Stimulated activated naive CD8-positive, alpha-beta T cell treated with anti-CD3 and anti-CD28 coated beads, Interleukin-15, Interleukin-2, amounts not matched to agents 100 ng/mL and 50 ng/mL, for 24 hours (primary cell): Measurements from ENCODE around the gene MARVELD3.
"Not testable (repeated sequence)": the region's sequence is repeated elsewhere in the genome, so short reads cannot be mapped to it uniquely, and the experiment has no call there.

Experiments
- H3K27ac Mint-ChIP-seq: one replicate; pipeline ENCODE4 v1.8.0; 2021; ENCODE audit warnings: mild to moderate bottlenecking, mixed read lengths
- H3K27me3 Mint-ChIP-seq: one replicate; pipeline ENCODE4 v1.8.0; 2021; ENCODE audit warnings: mixed read lengths
- H3K36me3 Mint-ChIP-seq: one replicate; pipeline ENCODE4 v1.8.0; 2021; ENCODE audit warnings: low read depth, mixed read lengths
- H3K4me1 Mint-ChIP-seq: one replicate; pipeline ENCODE4 v1.8.0; 2021; ENCODE audit warnings: low read depth, mixed read lengths
- H3K4me3 Mint-ChIP-seq: one replicate; pipeline ENCODE4 v1.8.0; 2021; ENCODE audit warnings: mild to moderate bottlenecking, mixed read lengths
- H3K9me3 Mint-ChIP-seq: one replicate; pipeline ENCODE4 v1.8.0; 2021; ENCODE audit warnings: mixed read lengths

MARVELD3 gene

GRCh38 chr16:71673582-71673973, 47.6 kb downstream of the MARVELD3 start:
- Mint-ChIP-seq H3K27ac (no peak overlapping the region), H3K36me3 (peaks cover 69% of the 10 kb centered on the region), H3K4me1 (no peaks in the 10 kb centered on the region), H3K27me3 (no peaks in the 10 kb centered on the region), H3K9me3 (no peaks in the 10 kb centered on the region), H3K4me3 (no peak overlapping the region)

- no peaks in the 10 kb centered on the region for H3K9me3 Mint-ChIP-seq
- no peaks in the 10 kb centered on the region for H3K4me1 Mint-ChIP-seq
- no peak overlapping the region for H3K27ac Mint-ChIP-seq
- peaks cover 69% of the 10 kb centered on the region for H3K36me3 Mint-ChIP-seq
- no peak overlapping the region for H3K4me3 Mint-ChIP-seq
- H3K27me3 Mint-ChIP-seq = no peaks in the 10 kb centered on the region
Measured at GRCh38 chr16:71674229-71674628, 48.2 kb downstream of the MARVELD3 start.

GRCh38 chr16:71675380-71675779, 49.4 kb downstream of the MARVELD3 start:
- no peaks in the 10 kb centered on the region for H3K9me3 Mint-ChIP-seq
- no peak overlapping the region for H3K4me3 Mint-ChIP-seq
- H3K27ac Mint-ChIP-seq = no peak overlapping the region
- no peaks in the 10 kb centered on the region for H3K4me1 Mint-ChIP-seq
- no peaks in the 10 kb centered on the region for H3K27me3 Mint-ChIP-seq
- H3K36me3 Mint-ChIP-seq = peaks cover 60% of the 10 kb centered on the region

- Mint-ChIP-seq H3K27me3 (no peaks in the 10 kb centered on the region), H3K4me3 (no peak overlapping the region), H3K9me3 (no peaks in the 10 kb centered on the region), H3K27ac (peak overlapping the region; percentile 65), H3K36me3 (peaks cover 56% of the 10 kb centered on the region), H3K4me1 (no peaks in the 10 kb centered on the region)
Measured at GRCh38 chr16:71676236-71676635, 50.3 kb downstream of the MARVELD3 start.

- H3K9me3 Mint-ChIP-seq = no peaks in the 10 kb centered on the region
- no peaks in the 10 kb centered on the region for H3K4me1 Mint-ChIP-seq
- peaks cover 45% of the 10 kb centered on the region for H3K36me3 Mint-ChIP-seq
Measured at GRCh38 chr16:71681360-71681759, 55.4 kb downstream of the MARVELD3 start.

GRCh38 chr16:71684280-71684679, 58.3 kb downstream of the MARVELD3 start:
- H3K4me1 Mint-ChIP-seq, H3K9me3 Mint-ChIP-seq, H3K4me3 Mint-ChIP-seq, H3K27ac Mint-ChIP-seq, H3K27me3 Mint-ChIP-seq: not testable (repeated sequence)
- peaks cover 51% of the 10 kb centered on the region for H3K36me3 Mint-ChIP-seq

More at GRCh38 chr16:71681360-71681759, 55.4 kb downstream of the MARVELD3 start:
- no peaks in the 10 kb centered on the region for H3K27me3 Mint-ChIP-seq
- H3K4me3 Mint-ChIP-seq = no peak overlapping the region
- no peak overlapping the region for H3K27ac Mint-ChIP-seq
